ENCODE measurements around the gene FAM170B.

Gene FAM170B

DNA sequence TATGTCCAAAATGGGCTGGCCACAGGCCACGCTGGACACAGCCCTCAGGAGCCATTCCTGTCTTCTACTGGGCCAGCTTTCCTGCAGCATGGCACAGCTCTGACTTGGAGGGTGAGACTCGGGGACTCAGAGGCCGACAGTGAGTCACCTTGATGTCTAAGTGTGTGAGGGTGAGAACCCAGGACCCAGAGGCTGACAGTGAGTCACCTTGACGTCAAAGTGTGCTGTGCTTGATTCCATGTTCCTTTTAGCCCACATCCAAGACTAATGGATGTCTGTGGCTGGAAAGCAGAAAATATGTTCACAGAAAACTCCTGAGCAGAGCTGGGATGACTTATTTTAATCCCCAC lies 6.0 kb upstream of the FAM170B start:
- Histone ChIP-seq H3K4me3 (no peak overlapping the region), H3K27me3 (no peaks in the 10 kb centered on the region), H3K36me3 (no peaks in the 10 kb centered on the region), H3K27ac (no peak overlapping the region), H3K9me3 (no peaks in the 10 kb centered on the region), H3K4me1 (peaks cover 0 to 30% (median 8%) of the 10 kb centered on the region in 4 donors)
- no peak for DNase-seq
- TF ChIP-seq, protein P1, sequence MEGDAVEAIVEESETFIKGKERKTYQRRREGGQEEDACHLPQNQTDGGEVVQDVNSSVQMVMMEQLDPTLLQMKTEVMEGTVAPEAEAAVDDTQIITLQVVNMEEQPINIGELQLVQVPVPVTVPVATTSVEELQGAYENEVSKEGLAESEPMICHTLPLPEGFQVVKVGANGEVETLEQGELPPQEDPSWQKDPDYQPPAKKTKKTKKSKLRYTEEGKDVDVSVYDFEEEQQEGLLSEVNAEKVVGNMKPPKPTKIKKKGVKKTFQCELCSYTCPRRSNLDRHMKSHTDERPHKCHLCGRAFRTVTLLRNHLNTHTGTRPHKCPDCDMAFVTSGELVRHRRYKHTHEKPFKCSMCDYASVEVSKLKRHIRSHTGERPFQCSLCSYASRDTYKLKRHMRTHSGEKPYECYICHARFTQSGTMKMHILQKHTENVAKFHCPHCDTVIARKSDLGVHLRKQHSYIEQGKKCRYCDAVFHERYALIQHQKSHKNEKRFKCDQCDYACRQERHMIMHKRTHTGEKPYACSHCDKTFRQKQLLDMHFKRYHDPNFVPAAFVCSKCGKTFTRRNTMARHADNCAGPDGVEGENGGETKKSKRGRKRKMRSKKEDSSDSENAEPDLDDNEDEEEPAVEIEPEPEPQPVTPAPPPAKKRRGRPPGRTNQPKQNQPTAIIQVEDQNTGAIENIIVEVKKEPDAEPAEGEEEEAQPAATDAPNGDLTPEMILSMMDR (IDR thresholded peaks at IDR 0.05), result no peak
- intact Hi-C loops (cut with DNase I; ENCODE audit: low total_unique reads), result no loop called here

DNA sequence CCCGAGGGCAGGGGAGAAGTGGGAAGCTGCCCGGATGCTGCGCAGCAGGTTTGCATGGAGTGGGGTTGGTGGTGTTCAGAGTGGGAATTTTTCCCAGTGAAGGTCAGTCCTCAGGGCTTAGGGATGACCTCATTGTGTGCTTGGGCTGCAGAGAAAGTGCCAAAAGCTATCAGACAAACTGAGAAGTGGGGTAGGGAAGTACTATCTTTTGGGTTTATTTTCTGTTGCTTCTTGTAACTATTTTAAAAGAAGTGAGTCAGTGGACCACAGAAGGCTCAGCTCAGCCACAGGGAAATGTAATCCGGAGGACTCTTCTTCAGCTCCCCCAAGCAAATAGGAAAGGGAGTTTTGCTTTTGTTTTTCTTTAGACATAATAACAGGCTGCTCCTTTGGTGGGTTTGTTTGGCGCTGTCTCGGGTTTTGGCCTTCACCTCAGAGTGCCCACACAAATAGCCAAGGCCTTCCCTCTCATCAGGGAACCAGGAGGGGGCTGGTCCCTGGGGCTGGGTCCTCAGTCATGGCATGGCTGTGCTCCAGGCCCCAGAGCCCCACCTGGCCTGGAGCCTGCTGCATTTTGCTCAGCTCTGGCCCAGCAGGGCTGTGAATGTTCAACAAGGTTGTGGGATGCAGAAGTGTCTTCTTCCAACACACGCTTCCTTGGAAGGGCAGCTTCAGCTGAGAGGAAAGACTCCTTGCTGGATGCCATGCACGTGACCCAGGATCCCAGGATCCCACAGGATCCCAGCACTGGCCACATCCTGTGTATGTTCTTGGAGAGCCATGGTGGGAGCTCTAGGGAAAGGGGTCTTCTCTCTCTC lies 5.4 kb upstream of the FAM170B start:
- Histone ChIP-seq H3K4me1 (peaks cover 0 to 30% (median 8%) of the 10 kb centered on the region in 4 donors), H3K4me3 (no peak overlapping the region), H3K36me3 (no peaks in the 10 kb centered on the region), H3K27me3 (no peaks in the 10 kb centered on the region), H3K9me3 (no peaks in the 10 kb centered on the region), H3K27ac (peak overlapping the region in 1 of 2 donors; percentile 30)
- TF ChIP-seq, protein P1 (IDR thresholded peaks at IDR 0.05), result no peak
- intact Hi-C loops (cut with DNase I; ENCODE audit: low total_unique reads), result no loop called here
- DNase-seq, result no peak

DNA sequence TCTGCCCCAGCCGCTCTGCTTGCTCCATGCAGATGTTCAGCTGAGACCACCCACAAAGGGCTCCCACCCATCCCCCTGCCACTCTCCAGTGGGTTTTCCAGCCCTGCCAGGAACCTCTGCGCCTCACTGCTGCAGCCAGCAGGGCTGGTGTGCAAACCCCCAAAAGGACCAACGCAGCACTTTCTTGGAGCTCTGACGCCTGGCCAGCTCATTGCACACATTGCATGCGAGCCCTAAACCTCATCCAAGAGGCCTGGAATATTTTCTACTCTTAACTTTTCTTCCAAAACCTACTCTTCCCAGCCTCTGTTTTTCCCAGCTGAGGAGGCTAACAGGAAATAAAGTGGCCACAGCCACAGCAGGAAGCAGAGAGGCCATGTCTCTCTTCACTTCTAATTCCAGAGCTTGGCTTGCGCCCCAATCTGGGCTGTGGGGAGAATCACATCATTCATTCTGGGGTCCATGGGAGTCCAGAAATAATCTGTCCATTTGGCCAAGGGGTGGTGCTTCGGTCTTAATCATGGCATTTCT lies 4.6 kb upstream of the FAM170B start:
- intact Hi-C loops (cut with DNase I; ENCODE audit: low total_unique reads), result no loop called here
- H3K27me3 ChIP-seq, result no peaks in the 10 kb centered on the region
- H3K36me3 ChIP-seq, result no peaks in the 10 kb centered on the region
- DNase-seq, result no peak
- H3K4me1 ChIP-seq, result peaks cover 0 to 30% (median 8%) of the 10 kb centered on the region in 4 donors
- no peak overlapping the region for H3K27ac ChIP-seq
- H3K4me3 ChIP-seq, result no peak overlapping the region
- TF ChIP-seq, protein P1 (IDR thresholded peaks at IDR 0.05), result no peak
- H3K9me3 ChIP-seq, result no peaks in the 10 kb centered on the region

DNA sequence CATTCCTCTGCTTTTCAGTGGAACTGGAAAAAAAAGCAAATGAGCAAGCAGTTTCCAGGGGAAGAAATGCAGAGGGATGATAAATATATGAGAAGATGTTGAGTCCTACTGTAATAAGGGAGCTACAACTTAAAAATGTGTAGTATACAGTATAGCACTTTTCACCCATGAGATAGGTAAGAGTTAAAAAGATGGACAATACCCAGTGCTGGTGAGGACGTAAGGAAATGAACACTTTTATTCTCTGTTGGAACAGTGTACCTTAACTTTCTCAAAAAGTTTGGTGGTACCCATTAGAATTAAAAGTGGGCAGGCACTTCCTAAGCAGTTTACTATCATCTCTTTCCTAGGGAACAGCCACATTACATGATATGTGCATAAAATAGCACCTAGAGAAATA lies 2.7 kb upstream of the FAM170B start:
- no peak overlapping the region for H3K27ac ChIP-seq
- TF ChIP-seq, protein P1 (IDR thresholded peaks at IDR 0.05), result no peak
- H3K36me3 ChIP-seq, result no peaks in the 10 kb centered on the region
- DNase-seq, result no peak
- intact Hi-C loops (cut with DNase I; ENCODE audit: low total_unique reads), result no loop called here
- H3K4me1 ChIP-seq, result peaks cover 0 to 30% (median 8%) of the 10 kb centered on the region in 4 donors
- H3K4me3 ChIP-seq, result no peak overlapping the region
- H3K27me3 ChIP-seq, result no peaks in the 10 kb centered on the region
- no peaks in the 10 kb centered on the region for H3K9me3 ChIP-seq

DNA sequence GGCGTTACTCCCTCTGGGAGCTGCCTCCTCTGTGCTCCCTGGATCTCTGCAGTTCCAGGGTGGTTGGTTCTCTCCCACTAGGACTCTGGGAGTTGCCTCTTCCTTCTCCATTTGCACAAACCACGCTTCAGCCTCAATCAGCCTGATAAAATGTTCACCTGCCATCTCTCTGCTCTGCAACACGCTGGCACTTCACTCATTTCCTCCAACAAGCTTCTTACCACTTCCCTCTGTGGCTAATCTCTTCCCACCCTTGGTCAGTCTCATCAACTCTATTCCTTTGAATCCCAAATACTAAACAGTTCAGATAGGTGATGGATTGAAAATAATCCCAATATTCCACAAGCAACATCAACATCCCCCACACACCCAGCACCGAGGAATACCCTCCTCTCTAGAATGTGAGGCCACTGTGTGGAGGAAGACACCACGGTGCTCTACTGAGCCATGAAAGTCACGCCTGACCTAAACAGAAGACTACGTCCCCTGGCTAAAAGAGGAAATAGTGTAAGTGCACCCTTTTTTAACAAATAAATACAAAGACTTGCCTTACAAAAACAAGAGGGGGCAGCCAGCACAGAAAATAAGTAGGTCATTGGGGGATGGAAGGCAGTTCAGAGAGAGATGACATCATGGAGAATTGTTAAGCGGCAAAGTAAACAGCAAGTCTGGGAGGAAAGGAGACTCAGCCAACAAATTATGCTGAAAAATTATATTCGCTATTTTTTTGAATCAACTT lies 1.9 kb upstream of the FAM170B start:
- no peaks in the 10 kb centered on the region for H3K36me3 ChIP-seq
- peak overlapping the region in 1 of 2 donors; percentile 22 for H3K27ac ChIP-seq
- intact Hi-C loops (cut with DNase I; ENCODE audit: low total_unique reads), result no loop called here
- TF ChIP-seq, protein P1 (IDR thresholded peaks at IDR 0.05), result no peak
- no peaks in the 10 kb centered on the region for H3K27me3 ChIP-seq
- H3K9me3 ChIP-seq, result no peaks in the 10 kb centered on the region
- H3K4me1 ChIP-seq, result peaks cover 0 to 30% (median 8%) of the 10 kb centered on the region in 4 donors
- no peak overlapping the region for H3K4me3 ChIP-seq
- DNase-seq, result no peak
